Mammary epithelial cell (primary cell): ENCODE results near the gene CELSR1.

Experiments used
- CTCF ChIP-seq, 2 donors: IDR thresholded peaks in 1 of 2; conservative IDR thresholded peaks in 1 of 2; 2 replicates each; pipeline ENCODE4 v1.5.1; 2011 to 2012; ENCODE audit warnings: inconsistent platforms in 2 of 2, low read length in 2 of 2, mild to moderate bottlenecking in 2 of 2, control low read depth in 1 of 2, low read depth in 1 of 2; ENCODE audit not compliant: insufficient read depth in 1 of 2; ENCODE audit errors: extremely low read depth in 1 of 2
- EZH2 ChIP-seq: IDR thresholded peaks from 2 replicates; pipeline ENCODE4 v1.6.1; 2012; ENCODE audit warnings: low read length, inconsistent platforms, borderline replicate concordance

- no peak for TF ChIP-seq CTCF (conservative IDR thresholded peaks at IDR 0.05 in 1 of 2, IDR thresholded peaks at IDR 0.05 in 1 of 2; ENCODE audit: extremely low read depth in 1 of 2, insufficient read depth in 1 of 2, low read depth in 1 of 2, low read length in 2 of 2)
- no peak for TF ChIP-seq EZH2
Measured at GRCh38 chr22:46453829-46454503, 83.5 kb downstream of the CELSR1 start.
